Panc1 (cell line): Measurements from ENCODE around the gene LAYN. TPM values are rescaled to one million over a fixed set of nuclear protein-coding genes. Genes with fewer than 3 reads are reported as not detected.

Experiments
- ATAC-seq: fragments of 200-7000 bp; cut with Tn5 transposase; 2 replicates; pipeline ENCODE4 v1.9.1; 2020; ENCODE audit warnings: mild to moderate bottlenecking, moderate library complexity
- BruUV-seq: library from RNA; stranded (reverse); fragments of 400-500 nt; replicated peaks from 2 replicates; lab custom pipeline; 2021; lab: Mats Ljungman, UMichigan
- CTCF ChIA-PET: fragments of 300-600 bp; sonication (Branson Sonifier 250); formaldehyde crosslinking; loops from one replicate; lab custom pipeline; 2022; ENCODE audit warnings: antibody characterized with exemption; lab: Charles Lee
- POLR2A ChIA-PET: fragments of 300-600 bp; sonication (Branson Sonifier 250); formaldehyde crosslinking; loops from one replicate; lab custom pipeline; 2022; ENCODE audit warnings: antibody characterized with exemption; lab: Charles Lee
- DNase-seq: peaks from one replicate; pipeline ENCODE4 v3.0.0-alpha.2; 2010; ENCODE audit warnings: low read depth, low spot score
- H3K27ac ChIP-seq: 2 replicates; pipeline ENCODE4 v1.5.1; 2011; ENCODE audit warnings: mild to moderate bottlenecking, low read length, inconsistent platforms
- H3K27me3 ChIP-seq: fragments of 200-500 bp; sonication (Bioruptor generic); 2 replicates; pipeline ENCODE4 v1.6.0; 2014; ENCODE audit warnings: low read length, inconsistent platforms; ENCODE audit not compliant: control insufficient read depth, insufficient read depth
- H3K36me3 ChIP-seq: fragments of 200-500 bp; sonication (Bioruptor generic); 2 replicates; pipeline ENCODE4 v1.5.1; 2014; ENCODE audit warnings: inconsistent platforms, mild to moderate bottlenecking, low read length, moderate library complexity; ENCODE audit not compliant: control insufficient read depth, insufficient read depth
- H3K4me1 ChIP-seq: 2 replicates; pipeline ENCODE4 v1.5.1; 2011; ENCODE audit warnings: inconsistent platforms, mild to moderate bottlenecking, low read length, moderate library complexity; ENCODE audit not compliant: control insufficient read depth, insufficient read depth
- H3K4me3 ChIP-seq, 2 experiments: 2 replicates each; pipeline ENCODE4 v1.5.1; 2011 to 2012; ENCODE audit warnings: low read depth in 2 of 2, low read length in 2 of 2, mild to moderate bottlenecking in 2 of 2, inconsistent platforms in 1 of 2, moderate library complexity in 1 of 2
- H3K9me3 ChIP-seq: fragments of 200-500 bp; sonication (Bioruptor generic); 2 replicates; pipeline ENCODE4 v1.5.1; 2014; ENCODE audit warnings: low read depth, mild to moderate bottlenecking, inconsistent platforms, low read length, moderate library complexity; ENCODE audit not compliant: control insufficient read depth, insufficient read depth
- CTCF ChIP-seq: fragments of 450-650 bp; IDR thresholded peaks from 2 replicates; pipeline ENCODE4 v1.5.1; 2017; ENCODE audit warnings: mild to moderate bottlenecking
- POLR2AphosphoS5 ChIP-seq: IDR thresholded peaks from 2 replicates; pipeline ENCODE4 v1.6.1; 2012; ENCODE audit warnings: mild to moderate bottlenecking, low read depth, low read length, moderate library complexity
- SIN3A ChIP-seq: IDR thresholded peaks from 2 replicates; pipeline ENCODE4 v1.6.1; 2012; ENCODE audit warnings: low read depth, mild to moderate bottlenecking, low read length, moderate library complexity, borderline replicate concordance; ENCODE audit not compliant: insufficient read depth
- TCF7L2 ChIP-seq: IDR thresholded peaks from 2 replicates; pipeline ENCODE4 v1.6.1; 2011; ENCODE audit warnings: mild to moderate bottlenecking, low read depth, low read length, inconsistent platforms
- in situ Hi-C: cut with HindIII; loops from 2 replicates; pipeline ENCODE4 v1.10.0; 2016; ENCODE audit warnings: low sequenced_read_pairs, low pct_unique_long_range_greater_than_20kb
- intact Hi-C: fragments of 100-400 bp; cut with micrococcal nuclease; formaldehyde crosslinking; loops from one replicate; pipeline ENCODE4 v1.10.0; 2022; ENCODE audit not compliant: unreplicated experiment
- total RNA-seq: library from RNA; stranded (reverse); gene quantifications from one replicate; pipeline ENCODE4 v1.2.1, GENCODE V29; 2021; ENCODE audit not compliant: unreplicated experiment
- TF ChIP-seq, protein P1 (sequence below), 2 experiments: IDR thresholded peaks; 2 replicates each; pipeline ENCODE4 v1.6.1; 2011 to 2012; ENCODE audit warnings: low read depth in 2 of 2, control low read depth in 1 of 2, low read length in 1 of 2, mild to moderate bottlenecking in 1 of 2, moderate library complexity in 1 of 2; ENCODE audit not compliant: insufficient read depth in 1 of 2

The LAYN gene
- total RNA-seq, 1 experiment from 2014 or later, result 3.6 TPM

GRCh38 chr11:111535281-111535680 is 5.2 kb upstream of the LAYN start:
- no peaks in the 10 kb centered on the region for H3K36me3 ChIP-seq
- peaks cover 4% of the 10 kb centered on the region for H3K4me1 ChIP-seq
- no peaks in the 10 kb centered on the region for H3K9me3 ChIP-seq
- BruUV-seq, result no TSS peak
- intact Hi-C loops (no loop called here), in situ Hi-C loops (no loop called here)
- CTCF ChIA-PET, result interaction anchor here (0.9 kb wide), 1 partner anchor 47 kb away, joined by 4 read pairs; no protein-coding TSS in a partner anchor
- ATAC-seq (no peak), DNase-seq (no peak)
- H3K27ac ChIP-seq, result no peak overlapping the region
- H3K27me3 ChIP-seq, result peaks cover 17% of the 10 kb centered on the region
- POLR2A ChIA-PET, result no interaction called here
- TF ChIP-seq, protein P1, sequence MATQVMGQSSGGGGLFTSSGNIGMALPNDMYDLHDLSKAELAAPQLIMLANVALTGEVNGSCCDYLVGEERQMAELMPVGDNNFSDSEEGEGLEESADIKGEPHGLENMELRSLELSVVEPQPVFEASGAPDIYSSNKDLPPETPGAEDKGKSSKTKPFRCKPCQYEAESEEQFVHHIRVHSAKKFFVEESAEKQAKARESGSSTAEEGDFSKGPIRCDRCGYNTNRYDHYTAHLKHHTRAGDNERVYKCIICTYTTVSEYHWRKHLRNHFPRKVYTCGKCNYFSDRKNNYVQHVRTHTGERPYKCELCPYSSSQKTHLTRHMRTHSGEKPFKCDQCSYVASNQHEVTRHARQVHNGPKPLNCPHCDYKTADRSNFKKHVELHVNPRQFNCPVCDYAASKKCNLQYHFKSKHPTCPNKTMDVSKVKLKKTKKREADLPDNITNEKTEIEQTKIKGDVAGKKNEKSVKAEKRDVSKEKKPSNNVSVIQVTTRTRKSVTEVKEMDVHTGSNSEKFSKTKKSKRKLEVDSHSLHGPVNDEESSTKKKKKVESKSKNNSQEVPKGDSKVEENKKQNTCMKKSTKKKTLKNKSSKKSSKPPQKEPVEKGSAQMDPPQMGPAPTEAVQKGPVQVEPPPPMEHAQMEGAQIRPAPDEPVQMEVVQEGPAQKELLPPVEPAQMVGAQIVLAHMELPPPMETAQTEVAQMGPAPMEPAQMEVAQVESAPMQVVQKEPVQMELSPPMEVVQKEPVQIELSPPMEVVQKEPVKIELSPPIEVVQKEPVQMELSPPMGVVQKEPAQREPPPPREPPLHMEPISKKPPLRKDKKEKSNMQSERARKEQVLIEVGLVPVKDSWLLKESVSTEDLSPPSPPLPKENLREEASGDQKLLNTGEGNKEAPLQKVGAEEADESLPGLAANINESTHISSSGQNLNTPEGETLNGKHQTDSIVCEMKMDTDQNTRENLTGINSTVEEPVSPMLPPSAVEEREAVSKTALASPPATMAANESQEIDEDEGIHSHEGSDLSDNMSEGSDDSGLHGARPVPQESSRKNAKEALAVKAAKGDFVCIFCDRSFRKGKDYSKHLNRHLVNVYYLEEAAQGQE (IDR thresholded peaks at IDR 0.05; ENCODE audit: insufficient read depth in 1 of 2, low read depth in 2 of 2, low read length in 1 of 2), result no peak
- TF ChIP-seq CTCF (no peak), TCF7L2 (no peak), POLR2AphosphoS5 (no peak), SIN3A (no peak)
- H3K4me3 ChIP-seq, result no peak overlapping the region

DNA sequence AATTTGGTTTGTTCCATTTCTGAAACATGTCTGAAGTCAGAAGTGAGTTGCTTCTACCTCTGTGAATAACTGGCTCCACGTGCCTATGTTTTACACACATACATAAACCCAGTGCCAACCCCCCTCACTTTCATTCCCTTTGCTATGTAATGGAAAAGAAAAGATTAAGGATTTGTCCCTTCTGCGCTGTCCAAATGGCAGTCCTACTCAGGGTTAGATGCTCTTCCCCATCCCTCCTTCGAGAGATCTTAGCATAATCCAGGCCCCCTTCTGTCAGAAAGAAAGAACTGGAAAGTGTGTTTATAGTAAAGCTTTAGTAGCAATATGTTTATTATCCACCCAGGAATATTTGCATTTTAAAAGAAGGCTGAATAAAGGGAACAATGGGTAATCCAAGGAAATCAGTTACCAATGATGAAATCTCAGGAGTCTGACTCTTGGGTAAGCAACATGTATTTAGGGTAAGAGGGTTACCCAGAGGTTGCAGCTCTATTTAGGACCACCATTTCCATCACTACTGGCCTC is 3.1 kb upstream of the LAYN start:
- H3K4me3 ChIP-seq, result no peak overlapping the region
- no peaks in the 10 kb centered on the region for H3K9me3 ChIP-seq
- no peak for ATAC-seq
- ChIA-PET CTCF (no interaction called here), POLR2A (no interaction called here)
- no peak overlapping the region for H3K27ac ChIP-seq
- DNase-seq, result no peak
- no TSS peak for BruUV-seq
- in situ Hi-C loops, result no loop called here
- H3K4me1 ChIP-seq, result peaks cover 7% of the 10 kb centered on the region; the same call in 1 of the 2 replicates
- TF ChIP-seq SIN3A, result no peak
- TF ChIP-seq POLR2AphosphoS5, result no peak
- TF ChIP-seq, protein P1 (IDR thresholded peaks at IDR 0.05; ENCODE audit: insufficient read depth in 1 of 2, low read depth in 2 of 2, low read length in 1 of 2), result no peak
- TF ChIP-seq CTCF, result no peak
- no peak for TF ChIP-seq TCF7L2
- H3K36me3 ChIP-seq, result no peaks in the 10 kb centered on the region
- peaks cover 23% of the 10 kb centered on the region for H3K27me3 ChIP-seq
- intact Hi-C loops, result no loop called here
